ENCODE measurements around the gene PTPRN. TPM values are rescaled to one million over a fixed set of nuclear protein-coding genes. Genes with fewer than 3 reads are reported as not detected.

The PTPRN gene
- total RNA-seq, 5 donors from 2014 or later (not counting 1 experiment from before 2014, with no cell fraction given) = 0.63 TPM; not detected in 4

- Histone ChIP-seq H3K27ac (ENCODE audit: low read length) (no peak overlapping the region), H3K36me3 (ENCODE audit: control insufficient read depth in 2 of 2, extremely low read depth in 1 of 2, insufficient read depth in 1 of 2, low read length in 1 of 2) (no peaks in the 10 kb centered on the region), H3K4me1 (ENCODE audit: control insufficient read depth in 1 of 2, extremely low read depth in 1 of 2, insufficient read depth in 2 of 2, low read length in 2 of 2) (no peaks in the 10 kb centered on the region), H3K27me3 (replicated peaks in 1 of 2; ENCODE audit: control insufficient read depth in 2 of 2, extremely low read depth in 1 of 2, insufficient read depth in 2 of 2, low read length in 1 of 2) (peaks cover 12 to 59% of the 10 kb centered on the region in 2 experiments), H3K4me3 (ENCODE audit: control insufficient read depth in 1 of 2, extremely low read depth in 1 of 2, low read length in 1 of 2) (no peak overlapping the region), H3K9me3 (no peaks in the 10 kb centered on the region)
- Mint-ChIP-seq H3K27me3 (peaks cover 71 to 78% of the 10 kb centered on the region in 2 donors), H3K36me3 (no peaks in the 10 kb centered on the region), H3K4me1 (peaks cover 0 to 7% (median 0%) of the 10 kb centered on the region in 3 donors), H3K27ac (no peak overlapping the region), H3K4me3 (no peak overlapping the region), H3K9me3 (peaks cover 10 to 18% (median 11%) of the 10 kb centered on the region in 3 donors)
- 21% methylated on average over 13 of the region's 39 CpGs for WGBS (ENCODE audit: insufficient coverage)
- no peak for ATAC-seq (replicated peaks in 1 of 4)
- peak in 10 of 35 experiments; percentile 4 to 38 (median 14) for DNase-seq
- ChIA-PET CTCF (no interaction called here), POLR2A (no interaction called here)
These were observed 22.5 kb upstream of the PTPRN start for GRCh38 chr2:219331560-219332213.

- POLR2A ChIA-PET = no interaction called here
- no peak for ATAC-seq (replicated peaks in 1 of 4)
- no peak overlapping the region for H3K4me3 Mint-ChIP-seq
- H3K36me3 Mint-ChIP-seq = no peaks in the 10 kb centered on the region
- CTCF ChIA-PET = interaction anchor here in 1 of 2 donors (0.6 kb wide), 1 partner anchor 333 kb away, joined by 6 read pairs; no protein-coding TSS in a partner anchor
- no peak overlapping the region for H3K27ac ChIP-seq (ENCODE audit: low read length)
- no peak overlapping the region for H3K4me3 ChIP-seq (ENCODE audit: control insufficient read depth in 1 of 2, extremely low read depth in 1 of 2, low read length in 1 of 2)
- WGBS (ENCODE audit: insufficient coverage) = 49% methylated on average over 2 of the region's 2 CpGs
- H3K27me3 Mint-ChIP-seq = peaks cover 63 to 74% of the 10 kb centered on the region in 2 donors
- DNase-seq = no peak
- H3K4me1 ChIP-seq (ENCODE audit: control insufficient read depth in 1 of 2, extremely low read depth in 1 of 2, insufficient read depth in 2 of 2, low read length in 2 of 2) = no peaks in the 10 kb centered on the region
- H3K9me3 ChIP-seq = no peaks in the 10 kb centered on the region
- peaks cover 0 to 4% (median 0%) of the 10 kb centered on the region in 3 donors for H3K9me3 Mint-ChIP-seq
- no peak overlapping the region for H3K27ac Mint-ChIP-seq
- H3K27me3 ChIP-seq (replicated peaks in 1 of 2; ENCODE audit: control insufficient read depth in 2 of 2, extremely low read depth in 1 of 2, insufficient read depth in 2 of 2, low read length in 1 of 2) = peaks cover 9 to 55% of the 10 kb centered on the region in 2 experiments
- H3K36me3 ChIP-seq (ENCODE audit: control insufficient read depth in 2 of 2, extremely low read depth in 1 of 2, insufficient read depth in 1 of 2, low read length in 1 of 2) = no peaks in the 10 kb centered on the region
- H3K4me1 Mint-ChIP-seq = peaks cover 0 to 7% (median 0%) of the 10 kb centered on the region in 3 donors
These were observed 18.5 kb upstream of the PTPRN start for GRCh38 chr2:219327719-219328118.

- CTCF ChIA-PET = interaction anchor here (0.5 to 0.6 kb wide), 2 partner anchors 13 to 173 kb away, joined by 3 read pairs; no protein-coding TSS in a partner anchor
- peaks cover 13 to 18% (median 17%) of the 10 kb centered on the region in 3 donors for H3K4me1 Mint-ChIP-seq
- Histone ChIP-seq H3K27me3 (replicated peaks in 1 of 2; ENCODE audit: control insufficient read depth in 2 of 2, extremely low read depth in 1 of 2, insufficient read depth in 2 of 2, low read length in 1 of 2) (peaks cover 5 to 36% of the 10 kb centered on the region in 2 experiments), H3K36me3 (ENCODE audit: control insufficient read depth in 2 of 2, extremely low read depth in 1 of 2, insufficient read depth in 1 of 2, low read length in 1 of 2) (no peaks in the 10 kb centered on the region), H3K27ac (ENCODE audit: low read length) (no peak overlapping the region), H3K9me3 (no peaks in the 10 kb centered on the region), H3K4me1 (ENCODE audit: control insufficient read depth in 1 of 2, extremely low read depth in 1 of 2, insufficient read depth in 2 of 2, low read length in 2 of 2) (peaks cover 0 to 7% of the 10 kb centered on the region in 2 experiments), H3K4me3 (ENCODE audit: control insufficient read depth in 1 of 2, extremely low read depth in 1 of 2, low read length in 1 of 2) (no peak overlapping the region)
- ATAC-seq (replicated peaks in 1 of 4) (no peak), DNase-seq (no peak)
- POLR2A ChIA-PET = no interaction called here
- WGBS (ENCODE audit: insufficient coverage) = 21% methylated on average over 4 of the region's 9 CpGs
- H3K4me3 Mint-ChIP-seq = no peak overlapping the region
- H3K27me3 Mint-ChIP-seq = peaks cover 50 to 56% of the 10 kb centered on the region in 2 donors
- no peaks in the 10 kb centered on the region for H3K9me3 Mint-ChIP-seq
- no peaks in the 10 kb centered on the region for H3K36me3 Mint-ChIP-seq
- no peak overlapping the region for H3K27ac Mint-ChIP-seq
These were observed 16.6 kb upstream of the PTPRN start for GRCh38 chr2:219325657-219326315.

DNA sequence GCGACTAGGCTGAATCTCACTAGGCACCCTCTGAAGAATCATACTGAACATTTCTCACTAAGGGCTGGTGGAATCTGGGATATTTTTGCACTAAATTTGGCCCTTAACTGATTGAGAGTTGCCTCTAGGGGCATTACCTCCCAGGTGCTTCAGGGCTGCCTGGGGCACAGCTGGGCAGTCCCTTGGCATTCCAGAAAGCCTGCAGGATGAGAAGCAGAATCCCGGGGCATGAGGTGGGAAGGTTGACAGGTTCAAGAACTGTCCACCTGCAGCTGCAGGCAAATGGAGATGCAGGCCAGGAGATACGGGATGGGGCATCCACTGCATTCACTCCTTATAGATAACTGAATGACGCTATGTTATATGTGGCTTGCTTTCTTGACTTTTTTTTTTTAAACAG is 15.9 kb upstream of the PTPRN start:
- CTCF ChIA-PET = interaction anchor here in 1 of 2 donors (0.6 kb wide), 1 partner anchor 14 kb away, joined by 3 read pairs; no protein-coding TSS in a partner anchor
- WGBS (ENCODE audit: insufficient coverage) = no CpG with 5 or more reads among the region's 4 CpGs

GRCh38 chr2:219323434-219323833 is 14.2 kb upstream of the PTPRN start:
- Mint-ChIP-seq H3K4me3 (no peak overlapping the region), H3K27ac (no peak overlapping the region), H3K27me3 (peaks cover 35 to 37% of the 10 kb centered on the region in 2 donors), H3K36me3 (no peaks in the 10 kb centered on the region), H3K4me1 (peaks cover 15 to 22% (median 19%) of the 10 kb centered on the region in 3 donors), H3K9me3 (no peaks in the 10 kb centered on the region)
- Histone ChIP-seq H3K27me3 (replicated peaks in 1 of 2; ENCODE audit: control insufficient read depth in 2 of 2, extremely low read depth in 1 of 2, insufficient read depth in 2 of 2, low read length in 1 of 2) (peaks cover 5 to 27% of the 10 kb centered on the region in 2 experiments), H3K4me3 (ENCODE audit: control insufficient read depth in 1 of 2, extremely low read depth in 1 of 2, low read length in 1 of 2) (no peak overlapping the region), H3K36me3 (ENCODE audit: control insufficient read depth in 2 of 2, extremely low read depth in 1 of 2, insufficient read depth in 1 of 2, low read length in 1 of 2) (no peaks in the 10 kb centered on the region), H3K9me3 (no peaks in the 10 kb centered on the region), H3K4me1 (ENCODE audit: control insufficient read depth in 1 of 2, extremely low read depth in 1 of 2, insufficient read depth in 2 of 2, low read length in 2 of 2) (peaks cover 0 to 12% of the 10 kb centered on the region in 2 experiments), H3K27ac (ENCODE audit: low read length) (no peak overlapping the region)
- CTCF ChIA-PET = no interaction called here
- DNase-seq (no peak), ATAC-seq (replicated peaks in 1 of 4) (no peak)
- POLR2A ChIA-PET = interaction anchor here (0.5 to 0.6 kb wide), 3 partner anchors 44 to 1116 kb away, joined by 4 to 7 read pairs (median 5); partner anchors contain the start of gene DNAJB2 (in 1 of the 2)
- WGBS (ENCODE audit: insufficient coverage) = 80% methylated on average over 1 of the region's 4 CpGs

More for the DNA sequence above, 15.9 kb upstream of the PTPRN start:
- DNase-seq (no peak), ATAC-seq (replicated peaks in 1 of 4) (no peak)
- Histone ChIP-seq H3K27ac (ENCODE audit: low read length) (no peak overlapping the region), H3K27me3 (replicated peaks in 1 of 2; ENCODE audit: control insufficient read depth in 2 of 2, extremely low read depth in 1 of 2, insufficient read depth in 2 of 2, low read length in 1 of 2) (peaks cover 5 to 35% of the 10 kb centered on the region in 2 experiments), H3K9me3 (no peaks in the 10 kb centered on the region), H3K4me1 (ENCODE audit: control insufficient read depth in 1 of 2, extremely low read depth in 1 of 2, insufficient read depth in 2 of 2, low read length in 2 of 2) (peaks cover 0 to 12% of the 10 kb centered on the region in 2 experiments), H3K4me3 (ENCODE audit: control insufficient read depth in 1 of 2, extremely low read depth in 1 of 2, low read length in 1 of 2) (no peak overlapping the region), H3K36me3 (ENCODE audit: control insufficient read depth in 2 of 2, extremely low read depth in 1 of 2, insufficient read depth in 1 of 2, low read length in 1 of 2) (no peaks in the 10 kb centered on the region)
- Mint-ChIP-seq H3K9me3 (no peaks in the 10 kb centered on the region), H3K36me3 (no peaks in the 10 kb centered on the region), H3K4me3 (no peak overlapping the region), H3K27me3 (peaks cover 44 to 50% of the 10 kb centered on the region in 2 donors), H3K27ac (no peak overlapping the region), H3K4me1 (peaks cover 15 to 22% (median 19%) of the 10 kb centered on the region in 3 donors)
- POLR2A ChIA-PET = no interaction called here

DNA sequence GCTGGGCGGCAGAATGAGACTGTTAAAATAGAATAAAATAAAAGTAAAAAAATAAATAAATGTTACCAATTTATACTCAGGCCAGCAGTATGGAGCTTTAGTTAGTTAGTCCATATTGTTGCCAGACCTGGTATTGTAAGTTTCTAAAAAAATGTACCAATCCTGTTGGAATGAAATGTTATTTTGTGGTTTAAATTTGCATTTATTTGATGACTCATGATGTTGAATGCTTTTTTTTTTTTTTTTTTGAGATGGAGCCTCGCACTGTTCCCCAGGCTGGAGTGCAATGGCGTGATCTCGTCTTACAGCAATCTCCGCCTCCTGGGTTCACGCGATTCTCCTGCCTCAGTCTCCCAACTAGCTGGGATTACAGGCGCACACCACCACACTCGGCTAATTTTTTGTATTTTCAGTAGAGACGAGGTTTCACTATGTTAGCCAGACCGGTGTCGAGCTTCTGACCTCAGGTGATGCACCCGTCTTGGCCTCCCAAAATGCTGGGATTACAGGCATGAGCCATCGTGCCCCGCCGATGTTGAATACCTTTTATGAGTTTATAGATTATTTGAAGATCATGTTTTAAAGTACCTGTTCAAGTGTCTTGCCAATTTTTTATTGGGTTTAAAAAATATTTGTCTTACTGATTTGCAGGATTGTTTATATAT is 5.7 kb upstream of the PTPRN start:
- Histone ChIP-seq H3K36me3 (ENCODE audit: control insufficient read depth in 2 of 2, extremely low read depth in 1 of 2, insufficient read depth in 1 of 2, low read length in 1 of 2) (no peaks in the 10 kb centered on the region), H3K27me3 (replicated peaks in 1 of 2; ENCODE audit: control insufficient read depth in 2 of 2, extremely low read depth in 1 of 2, insufficient read depth in 2 of 2, low read length in 1 of 2) (peaks cover 0 to 27% of the 10 kb centered on the region in 2 experiments), H3K4me1 (ENCODE audit: control insufficient read depth in 1 of 2, extremely low read depth in 1 of 2, insufficient read depth in 2 of 2, low read length in 2 of 2) (no peaks in the 10 kb centered on the region), H3K9me3 (no peaks in the 10 kb centered on the region), H3K27ac (ENCODE audit: low read length) (no peak overlapping the region), H3K4me3 (ENCODE audit: control insufficient read depth in 1 of 2, extremely low read depth in 1 of 2, low read length in 1 of 2) (no peak overlapping the region)
- ChIA-PET CTCF (interaction anchor here in 1 of 2 donors (0.7 kb wide), 1 partner anchor 213 kb away, joined by 5 read pairs; no protein-coding TSS in a partner anchor), POLR2A (interaction anchor here in 1 of 2 donors (0.6 kb wide), 1 partner anchor 375 kb away, joined by 3 read pairs; no protein-coding TSS in a partner anchor)
- DNase-seq = no peak
- 94% methylated on average over 9 of the region's 16 CpGs for WGBS (ENCODE audit: insufficient coverage)
- H3K27me3 Mint-ChIP-seq = peaks cover 27 to 29% of the 10 kb centered on the region in 2 donors
- H3K36me3 Mint-ChIP-seq = no peaks in the 10 kb centered on the region
- H3K4me3 Mint-ChIP-seq = no peak overlapping the region
- no peak for ATAC-seq (replicated peaks in 1 of 4)
- H3K9me3 Mint-ChIP-seq = no peaks in the 10 kb centered on the region
- peaks cover 0 to 1% (median 0%) of the 10 kb centered on the region in 3 donors for H3K4me1 Mint-ChIP-seq
- H3K27ac Mint-ChIP-seq = no peak overlapping the region

Measured in T-cell (primary cell).